NCI-H2196 (cell line): ENCODE measurements around the gene BANF2.
"Not testable (repeated sequence)": the region's sequence is repeated elsewhere in the genome, so short reads cannot be mapped to it uniquely, and the experiment has no call there.

Experiments
- DNase-seq: peaks from one replicate; lab custom pipeline; 2025; ENCODE audit not compliant: unreplicated experiment; lab: John Stamatoyannopoulos, UW

Gene BANF2

DNA sequence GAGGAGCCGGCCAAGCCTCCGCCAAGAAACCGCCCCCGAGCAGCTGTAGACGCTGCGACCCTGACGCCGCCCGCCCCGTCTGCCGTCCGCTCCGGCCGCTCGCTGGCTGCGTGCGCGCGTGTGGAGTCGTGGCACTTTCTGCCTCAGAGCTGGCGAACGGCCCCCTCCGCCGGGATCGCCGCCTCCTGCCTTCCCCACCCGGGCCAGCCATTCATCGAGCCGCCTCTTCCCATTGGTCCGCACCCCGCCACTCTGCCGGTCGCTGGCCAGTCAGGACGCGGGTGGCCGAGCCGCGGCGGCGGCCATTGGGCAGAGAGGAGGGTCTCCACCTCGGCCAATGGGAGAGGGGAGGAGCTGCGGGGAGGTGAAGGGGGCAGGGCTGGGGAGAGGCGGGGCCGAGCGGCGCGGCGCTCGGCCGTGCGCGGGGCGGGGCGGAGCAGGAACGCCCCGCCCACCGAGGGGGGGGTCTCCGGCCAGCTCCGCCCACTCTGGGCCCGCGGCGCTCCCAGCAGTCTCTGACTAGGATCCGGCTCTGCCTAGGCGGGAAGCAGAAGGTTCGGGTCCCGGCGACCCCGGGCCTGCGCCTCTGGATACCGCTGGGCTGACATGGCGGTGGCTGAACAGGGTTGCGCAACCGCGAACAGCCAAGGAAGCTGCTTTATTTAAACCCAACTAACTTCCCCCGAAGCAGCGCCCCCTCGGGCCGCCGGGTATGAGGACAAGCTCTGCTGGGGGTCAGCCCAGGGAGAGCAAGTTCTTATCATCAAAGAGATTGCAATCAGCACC lies 17.5 kb upstream of the BANF2 start, which contains the start of gene RRBP1:
Gene RRBP1 (minus strand): TSS at position 140 of the 786 bp plus-strand sequence. CDS start 21,735 bp downstream, outside the sequence.
- DNase-seq: peak; percentile 97

- DNase-seq: no peak
Measured at GRCh38 chr20:17682889-17683198, 16.9 kb upstream of the BANF2 start.

DNA sequence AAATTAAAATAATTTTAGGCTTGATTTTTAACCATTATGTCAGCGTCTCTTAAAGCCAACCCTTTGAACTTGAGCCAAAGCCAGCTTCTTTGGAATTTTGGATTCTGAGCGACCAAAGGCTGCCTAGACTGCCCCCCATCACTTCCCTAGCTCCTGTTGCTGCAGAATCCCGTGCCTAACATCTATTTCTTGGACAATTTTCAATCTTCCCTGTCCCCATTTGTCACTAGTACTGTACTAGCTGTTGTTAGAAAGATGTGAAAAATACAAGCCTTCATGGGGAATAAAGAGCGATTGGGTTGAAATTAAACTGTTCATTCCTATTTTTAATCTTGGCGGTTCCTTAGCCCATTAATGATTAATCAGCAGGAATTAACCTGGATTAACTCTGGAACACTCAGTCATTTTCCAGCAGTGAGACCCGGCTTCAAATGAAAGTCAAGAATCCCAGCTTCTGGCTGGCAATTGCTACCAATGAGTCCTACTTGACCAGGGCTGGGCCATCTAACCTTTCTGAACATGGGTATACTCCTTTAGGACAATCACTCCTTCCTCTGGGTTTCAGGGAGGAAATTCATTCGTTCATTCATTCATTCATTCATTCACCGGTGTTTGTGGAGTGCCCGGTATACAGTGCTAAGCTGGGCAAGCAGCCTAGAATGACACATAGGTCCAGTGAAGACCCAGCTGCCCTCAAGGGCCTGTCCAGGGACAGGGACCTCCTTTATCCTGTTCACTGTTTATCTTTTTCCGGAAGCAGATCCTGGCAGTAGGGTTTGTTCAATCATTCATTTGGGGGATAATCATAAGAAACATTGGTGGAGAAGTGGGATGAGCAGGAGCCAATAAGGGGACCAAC lies 16.3 kb upstream of the BANF2 start:
- no peak for DNase-seq

DNA sequence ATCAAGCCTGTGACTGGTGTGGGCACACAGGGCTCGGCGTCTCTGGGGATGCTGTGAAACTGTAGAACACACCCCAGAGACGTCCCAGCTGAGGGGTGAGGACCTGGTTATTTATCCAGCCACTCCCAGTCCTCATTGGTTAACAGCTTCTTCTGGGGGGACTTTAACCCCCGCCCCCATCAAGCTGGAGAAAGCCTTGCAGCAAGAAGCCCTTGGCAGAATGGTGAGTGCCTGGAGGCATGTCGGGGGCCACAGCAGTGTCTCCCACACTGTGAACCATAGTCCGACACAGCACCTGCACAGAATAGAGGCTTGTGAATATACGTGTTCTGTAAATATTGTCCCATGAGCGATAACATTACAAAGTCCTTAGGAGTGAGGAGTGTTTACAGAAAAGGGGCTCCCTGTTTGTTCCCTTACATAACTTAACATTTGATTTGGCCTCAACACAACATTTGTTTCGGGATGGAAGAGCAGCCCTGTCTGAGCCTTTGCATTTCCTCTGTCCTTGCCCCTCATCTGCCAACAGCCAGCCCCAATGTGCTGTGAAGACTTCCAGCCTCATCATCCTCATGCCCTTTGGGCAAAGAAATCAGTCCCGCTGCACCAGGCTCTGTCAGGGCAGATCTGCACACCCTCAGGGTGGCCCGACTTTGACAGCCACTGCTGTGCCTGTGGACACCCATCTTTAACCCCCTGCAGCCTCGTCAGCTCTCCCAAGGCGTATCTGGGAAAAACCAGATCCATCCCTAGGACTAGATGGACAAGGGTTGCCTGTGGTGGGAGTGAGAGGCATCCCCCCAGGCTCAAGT lies 15.5 kb upstream of the BANF2 start:
- DNase-seq: no peak

DNA sequence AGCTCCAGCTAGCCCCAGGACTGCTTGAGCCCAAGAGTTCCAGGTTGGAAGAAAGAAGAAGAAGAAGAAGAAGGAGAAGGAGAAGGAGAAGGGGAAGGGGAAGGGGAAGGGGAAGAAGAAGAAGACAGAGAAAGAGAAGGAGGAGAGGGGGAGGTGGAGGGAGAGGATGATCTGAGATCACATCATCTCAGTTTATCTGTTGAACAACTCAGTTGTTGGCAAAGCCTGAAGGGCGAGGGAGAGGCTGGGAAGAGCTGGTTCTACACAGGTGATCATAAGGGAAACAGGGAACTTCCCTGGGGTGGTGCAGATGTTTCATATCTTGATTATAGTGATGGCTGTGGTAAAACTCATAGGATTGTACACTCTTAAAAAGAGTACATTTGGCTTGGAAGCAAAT lies 14.6 kb upstream of the BANF2 start:
- DNase-seq: no peak

- no peak for DNase-seq
Measured at GRCh38 chr20:17687800-17688199, 12.0 kb upstream of the BANF2 start.

GRCh38 chr20:17688965-17689364 lies 10.8 kb upstream of the BANF2 start:
- DNase-seq: no peak

DNA sequence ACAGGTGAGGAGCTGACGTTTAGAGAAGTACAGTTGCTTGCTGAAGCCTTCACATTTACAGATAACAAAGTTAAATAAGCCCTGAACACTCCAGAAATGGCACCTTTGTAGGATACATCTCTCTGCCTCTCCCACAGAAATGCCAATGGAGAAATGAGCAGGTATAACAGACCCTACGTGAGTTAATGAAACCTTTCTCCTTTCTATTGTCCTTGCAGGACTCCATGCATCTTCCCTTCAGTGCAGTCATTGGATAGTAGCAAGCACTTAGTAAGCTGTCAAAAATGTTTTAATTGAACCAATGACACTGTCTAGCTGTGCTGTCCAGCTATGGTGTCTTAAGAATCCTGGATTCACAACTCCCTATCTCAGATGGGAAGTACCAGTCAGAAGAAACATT lies 9.6 kb upstream of the BANF2 start:
- DNase-seq: no peak

GRCh38 chr20:17691758-17692157 lies 8.0 kb upstream of the BANF2 start:
- no peak for DNase-seq

DNA sequence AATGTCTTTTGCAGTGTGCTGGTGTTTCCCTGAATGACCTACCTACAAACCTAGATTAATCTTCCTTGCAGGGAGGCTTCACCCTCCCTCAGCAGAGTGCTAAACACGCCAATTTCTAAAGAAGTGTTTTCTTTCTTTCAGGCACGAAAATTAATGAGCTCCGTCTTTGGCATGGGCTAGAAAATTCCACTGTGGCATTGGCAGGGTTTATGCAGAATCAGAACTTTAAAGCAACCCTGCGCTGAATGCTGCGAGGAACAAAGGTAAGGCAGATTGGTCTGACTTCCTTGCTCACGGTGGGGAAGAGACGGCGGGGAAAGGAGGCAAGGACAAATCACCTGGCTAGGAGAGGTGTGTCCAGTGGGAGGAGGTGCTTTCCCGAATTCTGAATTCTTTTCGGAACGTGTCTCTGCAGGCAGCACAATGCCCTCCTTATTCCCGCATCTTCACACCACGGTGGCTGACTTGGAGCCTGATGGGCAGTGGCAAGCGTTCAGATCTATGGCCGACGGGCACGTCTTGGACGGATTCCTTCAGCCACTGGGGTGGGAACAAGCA lies 6.2 kb upstream of the BANF2 start:
- no peak for DNase-seq

DNA sequence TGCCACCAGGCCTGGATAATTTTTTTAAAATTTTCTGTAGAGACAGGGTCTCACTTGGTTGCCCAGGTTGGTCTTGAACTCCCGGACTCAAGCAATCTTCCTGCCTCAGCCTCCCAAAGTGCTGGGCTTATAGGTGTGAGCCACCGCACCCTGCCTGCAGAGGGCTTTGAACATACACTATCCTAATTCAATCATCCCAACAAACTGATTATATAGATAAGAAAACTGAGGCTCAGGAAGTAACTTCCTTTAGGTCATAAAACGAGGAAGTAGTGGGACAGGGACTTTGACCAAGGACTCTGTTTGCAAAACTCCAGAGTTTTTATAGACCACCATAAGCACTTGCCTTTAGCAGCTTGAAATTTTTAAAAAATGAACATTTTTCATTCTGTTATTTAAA lies 5.0 kb upstream of the BANF2 start:
- no peak for DNase-seq

- no peak for DNase-seq
Measured at GRCh38 chr20:17696287-17696686, 3.5 kb upstream of the BANF2 start.

DNA sequence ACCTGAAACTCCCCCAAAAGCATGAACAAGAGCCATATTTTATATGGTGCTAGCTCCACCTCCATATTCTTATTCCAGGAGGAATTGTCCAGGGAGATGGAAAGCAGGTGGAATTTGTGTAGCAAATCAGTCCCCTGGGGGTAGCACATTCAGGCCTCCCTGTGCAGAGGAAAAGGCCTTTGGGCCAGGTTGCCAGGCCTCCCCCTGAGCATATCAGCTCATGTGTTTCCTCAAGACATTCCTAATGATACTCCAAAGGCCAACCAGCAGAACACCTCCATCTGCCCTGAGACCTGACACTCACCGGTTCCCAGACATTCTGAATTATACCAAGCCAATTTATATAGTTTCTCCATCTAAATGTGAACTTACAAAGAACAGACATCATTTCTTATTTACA lies 2.6 kb upstream of the BANF2 start:
- no peak for DNase-seq

GRCh38 chr20:17698384-17698783 lies 1.4 kb upstream of the BANF2 start:
- DNase-seq: peak; percentile 18

- DNase-seq: no peak
Measured at GRCh38 chr20:17700637-17701036, 871 bp downstream of the BANF2 start.

DNA sequence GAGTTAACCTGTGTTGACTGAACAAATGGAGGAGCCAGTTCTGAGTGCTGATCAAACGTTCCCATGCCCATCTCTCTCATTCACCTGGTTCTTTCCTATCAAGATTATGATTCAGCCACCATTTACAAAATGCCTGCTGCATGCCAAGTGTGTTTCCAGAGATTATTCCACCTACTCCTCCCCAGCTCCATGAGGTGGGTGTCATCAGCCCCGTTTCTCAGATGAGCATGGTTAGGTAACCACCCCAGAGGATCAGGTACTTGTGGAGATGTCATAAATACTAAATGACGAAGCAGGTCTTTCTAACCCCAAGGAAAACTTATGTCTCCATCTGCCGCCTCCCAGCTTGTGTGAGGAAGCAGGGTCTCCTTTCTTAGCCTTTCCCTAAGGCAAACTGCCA lies 2.1 kb downstream of the BANF2 start:
- no peak for DNase-seq

DNA sequence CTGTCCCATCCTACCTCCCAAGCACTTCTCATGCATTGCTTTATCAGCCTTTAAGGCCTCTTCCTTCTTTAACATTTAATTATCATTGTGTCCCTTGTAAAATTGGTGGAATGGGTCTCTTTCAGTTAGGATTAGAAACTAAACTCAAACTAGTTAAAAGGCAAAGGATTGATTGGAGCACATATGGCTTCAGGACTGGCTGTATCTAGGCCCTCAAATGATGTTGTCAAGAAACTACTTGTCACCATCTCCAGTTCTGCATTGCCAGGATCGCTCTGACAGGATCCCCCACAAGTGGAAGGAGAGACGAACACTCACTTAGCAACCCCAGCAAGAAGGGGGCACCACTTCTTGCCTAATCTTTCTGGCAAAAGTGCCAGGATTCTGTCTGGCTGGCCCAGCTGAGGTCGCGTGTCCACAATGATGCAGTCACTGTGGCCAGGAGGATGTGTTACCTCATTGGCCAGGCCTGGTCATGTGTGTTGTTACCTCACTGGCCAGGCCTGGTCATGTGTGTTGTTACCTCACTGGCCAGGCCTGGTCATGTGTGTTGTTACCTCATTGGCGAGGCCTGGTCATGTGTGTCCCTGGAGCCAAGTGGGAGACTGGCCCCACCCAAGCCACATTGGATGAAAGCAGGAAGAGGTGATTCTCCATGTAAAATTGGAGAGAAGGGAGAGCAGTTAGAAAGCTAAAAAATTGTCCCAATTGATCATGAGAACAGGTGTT lies 5.0 kb downstream of the BANF2 start:
- DNase-seq: no peak

- no peak for DNase-seq
Measured at GRCh38 chr20:17705916-17706315, 6.2 kb downstream of the BANF2 start.

DNA sequence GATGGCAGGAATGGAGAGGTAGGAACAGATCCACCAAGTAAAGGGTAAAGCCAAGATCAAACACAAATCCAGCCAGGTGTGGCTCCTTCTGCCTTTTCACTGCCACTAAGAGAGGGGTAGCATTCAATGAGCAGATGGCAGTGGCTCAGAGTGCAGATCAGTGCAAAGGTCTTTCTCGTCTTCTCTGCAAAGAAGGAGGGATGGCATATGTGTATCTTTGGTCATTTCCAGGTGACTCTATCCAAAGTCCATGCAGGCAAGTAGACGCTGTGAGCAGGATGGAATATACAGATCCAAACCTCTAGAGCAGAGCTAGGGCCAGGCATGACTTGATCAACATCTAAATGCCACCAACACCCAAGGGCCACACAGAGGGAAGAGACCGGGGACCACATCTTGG lies 6.9 kb downstream of the BANF2 start:
- no peak for DNase-seq

GRCh38 chr20:17707951-17708350 lies 8.2 kb downstream of the BANF2 start:
- DNase-seq: not testable (repeated sequence)
